ENCODE results near the gene VSX2.
"Not testable (repeated sequence)": the region's sequence is repeated elsewhere in the genome, so short reads cannot be mapped to it uniquely, and the experiment has no call there.

Gene VSX2

DNA sequence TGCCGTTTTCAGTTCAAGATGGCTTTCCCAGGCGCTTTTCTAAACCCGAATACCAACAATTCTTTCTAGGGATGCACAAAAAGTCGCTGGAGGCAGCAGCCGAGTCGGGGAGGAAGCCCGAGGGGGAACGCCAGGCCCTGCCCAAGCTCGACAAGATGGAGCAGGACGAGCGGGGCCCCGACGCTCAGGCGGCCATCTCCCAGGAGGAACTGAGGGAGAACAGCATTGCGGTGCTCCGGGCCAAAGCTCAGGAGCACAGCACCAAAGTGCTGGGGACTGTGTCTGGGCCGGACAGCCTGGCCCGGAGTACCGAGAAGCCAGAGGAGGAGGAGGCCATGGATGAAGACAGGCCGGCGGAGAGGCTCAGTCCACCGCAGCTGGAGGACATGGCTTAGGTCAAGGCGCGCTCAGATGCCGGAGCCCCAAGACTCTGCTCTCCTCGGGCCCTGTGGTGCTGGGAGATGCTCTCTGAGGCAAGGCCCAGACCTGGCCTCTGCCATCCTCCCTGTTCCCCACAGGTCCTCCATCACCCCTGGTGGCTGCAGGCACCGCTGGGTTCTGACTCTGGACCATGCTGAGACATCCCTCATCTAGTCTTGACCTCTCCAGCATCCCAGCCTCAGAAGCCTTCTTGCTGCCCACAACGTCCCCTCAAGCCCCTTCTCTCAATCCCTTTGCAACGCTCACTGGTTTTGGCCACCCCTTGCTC lies 21.4 kb downstream of the VSX2 start:
- H3K4me3 ChIP-seq (ENCODE audit: low read depth, low read length): no peak overlapping the region

DNA sequence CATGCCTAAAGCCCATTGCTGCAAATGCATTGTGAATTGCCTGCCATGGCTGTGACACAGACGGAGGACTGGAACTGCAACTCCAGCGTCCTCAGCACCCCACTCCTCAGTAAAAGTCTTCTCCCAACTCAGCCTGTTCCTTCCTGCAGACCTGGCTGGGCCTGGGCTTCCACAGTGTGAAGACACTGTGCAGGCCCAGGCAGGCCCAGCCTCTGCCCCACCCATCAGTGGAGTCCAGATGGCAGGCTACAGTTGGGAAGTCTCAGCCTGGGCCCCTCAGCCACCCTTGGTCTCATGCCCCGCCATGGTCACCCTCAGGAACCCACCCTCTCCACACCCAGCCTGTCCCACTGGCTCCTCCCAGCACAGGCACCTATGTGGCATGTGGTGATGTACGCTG lies 22.0 kb downstream of the VSX2 start:
- TF ChIP-seq, protein P1, sequence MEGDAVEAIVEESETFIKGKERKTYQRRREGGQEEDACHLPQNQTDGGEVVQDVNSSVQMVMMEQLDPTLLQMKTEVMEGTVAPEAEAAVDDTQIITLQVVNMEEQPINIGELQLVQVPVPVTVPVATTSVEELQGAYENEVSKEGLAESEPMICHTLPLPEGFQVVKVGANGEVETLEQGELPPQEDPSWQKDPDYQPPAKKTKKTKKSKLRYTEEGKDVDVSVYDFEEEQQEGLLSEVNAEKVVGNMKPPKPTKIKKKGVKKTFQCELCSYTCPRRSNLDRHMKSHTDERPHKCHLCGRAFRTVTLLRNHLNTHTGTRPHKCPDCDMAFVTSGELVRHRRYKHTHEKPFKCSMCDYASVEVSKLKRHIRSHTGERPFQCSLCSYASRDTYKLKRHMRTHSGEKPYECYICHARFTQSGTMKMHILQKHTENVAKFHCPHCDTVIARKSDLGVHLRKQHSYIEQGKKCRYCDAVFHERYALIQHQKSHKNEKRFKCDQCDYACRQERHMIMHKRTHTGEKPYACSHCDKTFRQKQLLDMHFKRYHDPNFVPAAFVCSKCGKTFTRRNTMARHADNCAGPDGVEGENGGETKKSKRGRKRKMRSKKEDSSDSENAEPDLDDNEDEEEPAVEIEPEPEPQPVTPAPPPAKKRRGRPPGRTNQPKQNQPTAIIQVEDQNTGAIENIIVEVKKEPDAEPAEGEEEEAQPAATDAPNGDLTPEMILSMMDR (IDR thresholded peaks at IDR 0.05; ENCODE audit: low read depth, low read length): no peak
- H3K4me3 ChIP-seq (ENCODE audit: low read depth, low read length): no peak overlapping the region

More for the DNA sequence above, 21.4 kb downstream of the VSX2 start:
- TF ChIP-seq, protein P1 (IDR thresholded peaks at IDR 0.05; ENCODE audit: low read depth, low read length): no peak

DNA sequence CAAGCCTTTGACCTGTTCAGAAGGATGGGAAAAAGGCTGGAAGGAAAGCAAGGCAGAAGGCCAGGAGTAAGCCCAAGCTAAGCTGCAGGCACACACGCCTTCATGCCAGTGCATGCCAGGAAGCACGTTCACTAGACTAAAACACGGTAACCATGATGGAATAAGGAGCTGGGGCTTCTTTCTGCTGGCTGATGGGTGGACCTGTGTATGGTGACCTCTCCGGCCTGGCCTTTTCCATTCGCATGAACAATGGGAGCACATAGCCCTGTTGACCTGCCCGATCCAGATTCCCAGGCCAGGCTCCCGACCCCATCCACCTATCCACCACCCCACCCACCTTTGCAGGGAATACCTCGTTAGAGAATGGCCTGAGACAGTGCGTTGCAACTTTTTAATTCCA lies 22.8 kb downstream of the VSX2 start:
- TF ChIP-seq, protein P1 (IDR thresholded peaks at IDR 0.05; ENCODE audit: low read depth, low read length): no peak

DNA sequence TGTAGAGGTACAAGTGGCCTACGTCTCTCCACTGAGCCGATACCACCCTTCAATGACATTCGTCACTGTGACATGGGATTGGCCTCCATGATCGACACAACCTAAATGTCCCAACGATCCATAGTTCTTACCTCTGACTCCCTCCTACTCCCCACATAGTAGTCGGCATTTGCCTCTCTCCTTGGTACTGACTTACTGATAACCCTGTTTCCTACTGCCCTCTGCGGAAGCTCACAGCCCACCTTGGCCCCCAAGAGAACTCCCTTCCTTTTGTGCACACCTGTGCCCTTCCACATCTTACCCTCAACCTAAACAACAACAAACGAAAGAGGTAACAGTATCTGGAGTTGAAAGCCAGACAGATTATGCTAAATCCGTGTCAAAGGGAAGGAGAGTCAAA lies 23.9 kb downstream of the VSX2 start:
- TF ChIP-seq, protein P1 (IDR thresholded peaks at IDR 0.05; ENCODE audit: low read depth, low read length): no peak
- no peak overlapping the region for H3K4me3 ChIP-seq (ENCODE audit: low read depth, low read length)

More for the DNA sequence above, 22.8 kb downstream of the VSX2 start:
- no peak overlapping the region for H3K4me3 ChIP-seq (ENCODE audit: low read depth, low read length)

DNA sequence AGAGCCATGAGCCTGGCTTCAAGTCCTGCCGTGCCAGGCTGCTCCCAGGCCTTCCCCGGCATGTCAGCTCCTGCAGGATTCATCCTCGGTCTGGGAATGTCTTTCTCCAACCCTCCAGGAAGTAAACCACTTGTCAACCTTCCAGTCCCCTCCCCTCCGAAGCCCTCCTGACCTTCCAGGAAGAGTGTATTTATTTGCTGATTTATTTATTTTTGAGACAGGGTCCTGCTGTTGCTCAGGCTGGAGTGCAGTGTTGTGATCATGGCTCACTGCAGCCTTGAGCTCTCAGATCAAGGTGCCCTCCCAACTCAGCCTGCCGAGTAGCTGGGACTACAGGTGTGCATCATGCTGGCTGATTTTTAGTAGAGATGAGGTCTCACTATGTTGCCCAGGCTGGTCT lies 24.7 kb downstream of the VSX2 start:
- TF ChIP-seq, protein P1 (IDR thresholded peaks at IDR 0.05; ENCODE audit: low read depth, low read length): no peak
- no peak overlapping the region for H3K4me3 ChIP-seq (ENCODE audit: low read depth, low read length)

DNA sequence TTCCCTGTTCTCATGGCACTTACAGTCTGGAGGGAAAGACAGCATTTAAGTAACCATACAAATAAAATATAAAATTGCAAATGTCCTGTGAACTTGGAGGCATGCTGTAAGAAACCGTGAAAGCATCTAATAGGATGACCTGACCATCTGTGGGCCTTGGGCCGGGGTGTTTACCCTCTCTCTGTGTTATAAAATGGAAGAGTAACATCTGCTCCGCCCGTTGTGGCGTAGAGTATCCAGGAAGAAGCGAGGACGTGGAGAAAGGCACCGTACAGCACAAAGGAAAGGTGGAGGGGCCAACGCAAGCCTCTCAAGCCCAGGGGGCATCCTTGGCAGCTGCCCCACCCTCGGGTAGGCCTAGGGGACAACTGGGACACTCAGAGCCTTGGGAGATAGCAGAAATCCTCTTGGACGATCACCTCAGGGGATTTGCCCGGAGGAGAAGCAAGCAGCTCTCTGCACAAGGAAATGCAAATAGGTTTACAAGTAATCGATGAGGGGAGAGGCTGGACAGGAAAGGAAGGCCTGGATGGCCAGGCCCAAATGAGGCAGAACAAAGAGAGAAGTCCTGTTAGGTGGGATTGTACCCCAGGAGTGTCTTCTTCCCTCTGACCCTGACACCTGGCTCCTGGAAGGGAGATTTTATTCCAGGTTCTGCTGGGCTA lies 26.2 kb downstream of the VSX2 start:
- TF ChIP-seq, protein P1 (IDR thresholded peaks at IDR 0.05; ENCODE audit: low read depth, low read length): no peak
- H3K4me3 ChIP-seq (ENCODE audit: low read depth, low read length): no peak overlapping the region

DNA sequence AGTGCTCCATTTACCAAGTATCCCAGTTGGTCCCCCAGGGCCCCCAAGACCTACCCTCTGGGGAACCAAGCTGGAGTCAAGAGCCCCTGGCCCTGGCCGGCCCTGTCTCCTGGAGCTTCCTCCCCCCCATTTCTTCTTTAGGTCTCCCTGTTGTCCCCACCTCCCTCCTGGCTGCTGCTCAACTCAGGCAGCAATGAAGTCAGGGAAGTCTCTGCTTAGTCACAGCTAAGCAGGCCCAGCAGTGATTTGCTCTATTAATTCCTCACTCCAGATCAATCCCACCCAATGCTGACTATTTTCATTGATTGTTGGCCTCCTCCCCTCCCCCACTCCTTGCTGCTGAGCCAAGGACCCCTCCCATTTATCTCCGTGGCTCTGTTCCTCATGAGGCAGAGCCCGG lies 28.3 kb downstream of the VSX2 start:
- TF ChIP-seq, protein P1 (IDR thresholded peaks at IDR 0.05; ENCODE audit: low read depth, low read length): no peak

DNA sequence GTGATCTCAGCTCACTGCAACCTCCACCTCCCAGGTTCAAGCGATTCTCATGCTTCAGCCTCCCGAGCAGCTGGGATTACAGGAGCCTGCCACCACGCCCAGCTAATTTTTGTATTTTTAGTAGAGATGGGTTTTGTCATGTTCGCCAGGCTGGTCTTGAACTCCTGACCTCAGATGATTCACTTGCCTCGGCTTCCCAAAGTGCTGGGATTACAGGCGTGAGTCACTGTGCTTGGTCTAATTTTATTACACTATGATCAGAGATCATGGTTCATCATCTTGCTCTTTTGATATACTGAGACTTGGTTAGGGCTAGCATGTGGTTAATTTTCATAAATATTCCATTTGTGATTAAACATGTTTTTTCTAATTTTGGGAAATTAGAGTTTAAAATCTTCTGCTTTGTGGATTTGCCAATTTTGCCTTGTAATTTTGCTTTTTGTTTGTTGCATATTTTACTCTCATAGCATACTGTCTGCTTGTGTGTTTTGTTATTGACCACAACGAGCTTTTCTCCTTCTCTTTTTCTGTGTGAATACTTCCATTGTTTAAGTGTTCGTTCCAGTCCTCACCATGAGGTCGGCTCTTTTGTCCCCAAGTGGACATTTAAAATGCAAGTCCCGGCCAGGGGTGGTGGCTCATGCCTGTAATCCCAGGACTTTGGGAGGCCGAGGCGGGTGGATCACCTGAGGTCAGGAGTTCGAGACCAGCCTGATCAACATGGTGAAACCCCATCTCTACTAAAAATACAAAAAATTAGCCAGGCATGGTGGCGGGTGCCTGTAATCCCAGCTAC lies 31.3 kb downstream of the VSX2 start:
- not testable (repeated sequence) for H3K4me3 ChIP-seq (ENCODE audit: low read depth, low read length)

More for the DNA sequence above, 28.3 kb downstream of the VSX2 start:
- H3K4me3 ChIP-seq (ENCODE audit: low read depth, low read length): no peak overlapping the region

Measured in WI38 (cell line).